GM18951 (cell line): ENCODE results near the gene TGFA.

ENCODE experiments used
- POLR2A ChIP-seq: IDR thresholded peaks from 4 replicates; pipeline ENCODE4 v1.6.1; 2011; ENCODE audit warnings: mild to moderate bottlenecking; ENCODE audit not compliant: insufficient read length, insufficient read depth; ENCODE audit errors: extremely low read depth
- in situ Hi-C: fragments of 300-500 bp; cut with MboI; formaldehyde crosslinking; loops from one replicate; pipeline ENCODE4 v1.12.0; 2022; ENCODE audit warnings: low sequenced_read_pairs, mixed read lengths, inconsistent platforms; ENCODE audit not compliant: unreplicated experiment

TGFA gene

GRCh38 chr2:70553584-70554337, at the start of gene TGFA:
TSS of gene TGFA (minus strand) at chr2:70553826. CDS start at chr2:70553767, 59 bp downstream.
- in situ Hi-C loops = no loop called here
- no peak for TF ChIP-seq POLR2A

GRCh38 chr2:70603066-70603465, 49.4 kb upstream of the TGFA start:
- TF ChIP-seq POLR2A = no peak
- in situ Hi-C loops = no loop called here

- TF ChIP-seq POLR2A = no peak
- in situ Hi-C loops = no loop called here
Observed at GRCh38 chr2:70598197-70598596, 44.6 kb upstream of the TGFA start.

- no peak for TF ChIP-seq POLR2A
- in situ Hi-C loops = no loop called here
Observed at GRCh38 chr2:70596739-70597138, 43.1 kb upstream of the TGFA start.

- no peak for TF ChIP-seq POLR2A
- in situ Hi-C loops = no loop called here
Observed at GRCh38 chr2:70596293-70596692, 42.7 kb upstream of the TGFA start.

- in situ Hi-C loops = no loop called here
- TF ChIP-seq POLR2A = no peak
Observed at GRCh38 chr2:70583091-70583490, 29.5 kb upstream of the TGFA start.

GRCh38 chr2:70580352-70580751, 26.7 kb upstream of the TGFA start:
- no peak for TF ChIP-seq POLR2A
- in situ Hi-C loops = no loop called here

- no peak for TF ChIP-seq POLR2A
- in situ Hi-C loops = no loop called here
Observed at GRCh38 chr2:70574618-70575017, 21.0 kb upstream of the TGFA start.

GRCh38 chr2:70574109-70574508, 20.5 kb upstream of the TGFA start:
- in situ Hi-C loops = no loop called here

GRCh38 chr2:70570041-70570661, 16.5 kb upstream of the TGFA start:
- in situ Hi-C loops = no loop called here
- no peak for TF ChIP-seq POLR2A

More at GRCh38 chr2:70574109-70574508, 20.5 kb upstream of the TGFA start:
- TF ChIP-seq POLR2A = no peak

- TF ChIP-seq POLR2A = no peak
- in situ Hi-C loops = no loop called here
Observed at GRCh38 chr2:70569559-70569958, 15.9 kb upstream of the TGFA start.

GRCh38 chr2:70566906-70567305, 13.3 kb upstream of the TGFA start:
- in situ Hi-C loops = no loop called here
- TF ChIP-seq POLR2A = no peak

GRCh38 chr2:70566464-70566863, 12.8 kb upstream of the TGFA start:
- TF ChIP-seq POLR2A = no peak
- in situ Hi-C loops = no loop called here
